DOHH2 (cell line): ENCODE data around the gene MEST.
"Not testable (repeated sequence)": the region's sequence is repeated elsewhere in the genome, so short reads cannot be mapped to it uniquely, and the experiment has no call there.

Experiments used
- H3F3A ChIP-seq: fragments of 200-600 bp; sonication (generic), shearing (Covaris generic); 2 replicates; pipeline ENCODE4 v1.6.0; 2016; ENCODE audit warnings: antibody characterized with exemption, mild to moderate bottlenecking; ENCODE audit not compliant: control insufficient read depth, insufficient read depth
- H3K27ac ChIP-seq: fragments of 200-600 bp; sonication (generic); 2 replicates; pipeline ENCODE4 v1.5.1; 2014; ENCODE audit warnings: low read depth, mild to moderate bottlenecking, low read length, moderate library complexity
- H3K27me3 ChIP-seq: fragments of 200-600 bp; sonication (generic); 2 replicates; pipeline ENCODE4 v1.6.1; 2014; ENCODE audit warnings: mild to moderate bottlenecking, low read length, mixed read lengths; ENCODE audit not compliant: control insufficient read depth
- H3K36me3 ChIP-seq: fragments of 200-600 bp; sonication (generic); 2 replicates; pipeline ENCODE4 v1.6.1; 2014; ENCODE audit warnings: mild to moderate bottlenecking, low read length, moderate library complexity, mixed read lengths; ENCODE audit not compliant: control insufficient read depth
- H3K4me1 ChIP-seq: fragments of 200-600 bp; sonication (generic); 2 replicates; pipeline ENCODE4 v1.6.1; 2014; ENCODE audit warnings: mild to moderate bottlenecking, low read length, mixed read lengths; ENCODE audit not compliant: control insufficient read depth
- H3K4me2 ChIP-seq: fragments of 200-600 bp; sonication (generic); 2 replicates; pipeline ENCODE4 v1.6.0; 2014; ENCODE audit warnings: mild to moderate bottlenecking, low read length, moderate library complexity
- H3K4me3 ChIP-seq: fragments of 200-600 bp; sonication (generic); 2 replicates; pipeline ENCODE4 v1.5.1; 2014; ENCODE audit warnings: mild to moderate bottlenecking, low read length, mixed read lengths
- H3K79me2 ChIP-seq: fragments of 200-600 bp; sonication (generic); 2 replicates; pipeline ENCODE4 v1.6.1; 2014; ENCODE audit warnings: mild to moderate bottlenecking, low read length, mixed read lengths; ENCODE audit not compliant: control insufficient read depth
- H3K9me2 ChIP-seq: fragments of 200-600 bp; sonication (generic); replicated peaks from 2 replicates; pipeline ENCODE4 v1.6.1; 2014; ENCODE audit warnings: mild to moderate bottlenecking, low read length, mixed read lengths; ENCODE audit not compliant: control insufficient read depth
- H3K9me3 ChIP-seq: fragments of 200-600 bp; sonication (generic); 2 replicates; pipeline ENCODE4 v1.6.1; 2014; ENCODE audit warnings: antibody characterized with exemption, low read length, mixed read lengths; ENCODE audit not compliant: control insufficient read depth, insufficient read depth
- H4K20me1 ChIP-seq: fragments of 200-600 bp; sonication (generic); 2 replicates; pipeline ENCODE4 v1.6.0; 2014; ENCODE audit warnings: low read depth, mild to moderate bottlenecking, antibody characterized with exemption, low read length, moderate library complexity; ENCODE audit not compliant: control insufficient read depth, insufficient read depth
- EZH2phosphoT487 ChIP-seq: fragments of 200-600 bp; sonication (generic); IDR thresholded peaks from 2 replicates; pipeline ENCODE4 v1.6.1; 2017; ENCODE audit warnings: borderline replicate concordance, mild to moderate bottlenecking, antibody characterized with exemption, low read length, moderate library complexity, mixed read lengths
- TF ChIP-seq, protein P1 (sequence below): fragments of 200-600 bp; sonication (generic); IDR thresholded peaks from one replicate; pipeline ENCODE4 v1.5.1; 2014; ENCODE audit warnings: antibody characterized with exemption, mild to moderate bottlenecking, low read depth, low read length; ENCODE audit not compliant: poor library complexity, severe bottlenecking

MEST gene

DNA sequence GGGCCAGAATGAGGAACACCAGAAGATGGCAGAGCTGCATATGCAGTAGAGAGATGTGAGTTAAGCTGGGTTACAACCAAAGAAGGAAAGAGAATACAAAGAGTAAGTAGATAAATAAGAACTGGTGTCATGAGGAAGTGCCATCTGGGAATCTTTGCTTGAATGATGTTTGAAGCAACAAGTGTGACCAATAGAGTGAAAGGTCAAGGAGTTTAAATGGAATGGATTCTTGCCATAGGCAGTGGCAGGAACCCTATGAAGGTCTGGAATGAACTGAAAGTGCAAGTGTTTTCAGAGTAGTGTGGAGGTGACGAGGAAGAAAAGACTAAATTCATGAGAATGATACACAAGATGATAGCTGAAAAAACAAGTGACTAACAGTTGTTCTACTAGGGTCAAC lies 21.6 kb downstream of the MEST start:
- Histone ChIP-seq H3K27me3 (no peaks in the 10 kb centered on the region), H3K4me1 (no peaks in the 10 kb centered on the region), H4K20me1 (no peaks in the 10 kb centered on the region), H3F3A (no peaks in the 10 kb centered on the region), H3K4me3 (no peak overlapping the region), H3K79me2 (no peaks in the 10 kb centered on the region), H3K4me2 (no peak overlapping the region), H3K36me3 (no peaks in the 10 kb centered on the region), H3K27ac (no peak overlapping the region), H3K9me3 (no peaks in the 10 kb centered on the region), H3K9me2 (no peaks in the 10 kb centered on the region)
- no peak for TF ChIP-seq EZH2phosphoT487
- TF ChIP-seq, protein P1, sequence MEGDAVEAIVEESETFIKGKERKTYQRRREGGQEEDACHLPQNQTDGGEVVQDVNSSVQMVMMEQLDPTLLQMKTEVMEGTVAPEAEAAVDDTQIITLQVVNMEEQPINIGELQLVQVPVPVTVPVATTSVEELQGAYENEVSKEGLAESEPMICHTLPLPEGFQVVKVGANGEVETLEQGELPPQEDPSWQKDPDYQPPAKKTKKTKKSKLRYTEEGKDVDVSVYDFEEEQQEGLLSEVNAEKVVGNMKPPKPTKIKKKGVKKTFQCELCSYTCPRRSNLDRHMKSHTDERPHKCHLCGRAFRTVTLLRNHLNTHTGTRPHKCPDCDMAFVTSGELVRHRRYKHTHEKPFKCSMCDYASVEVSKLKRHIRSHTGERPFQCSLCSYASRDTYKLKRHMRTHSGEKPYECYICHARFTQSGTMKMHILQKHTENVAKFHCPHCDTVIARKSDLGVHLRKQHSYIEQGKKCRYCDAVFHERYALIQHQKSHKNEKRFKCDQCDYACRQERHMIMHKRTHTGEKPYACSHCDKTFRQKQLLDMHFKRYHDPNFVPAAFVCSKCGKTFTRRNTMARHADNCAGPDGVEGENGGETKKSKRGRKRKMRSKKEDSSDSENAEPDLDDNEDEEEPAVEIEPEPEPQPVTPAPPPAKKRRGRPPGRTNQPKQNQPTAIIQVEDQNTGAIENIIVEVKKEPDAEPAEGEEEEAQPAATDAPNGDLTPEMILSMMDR, result no peak

- H3K79me2 ChIP-seq, result no peaks in the 10 kb centered on the region
- H3K27ac ChIP-seq, result no peak overlapping the region
- no peaks in the 10 kb centered on the region for H3K9me2 ChIP-seq
- no peaks in the 10 kb centered on the region for H3K27me3 ChIP-seq
- H4K20me1 ChIP-seq, result no peaks in the 10 kb centered on the region
- no peaks in the 10 kb centered on the region for H3F3A ChIP-seq
- no peak overlapping the region for H3K4me2 ChIP-seq
- TF ChIP-seq, protein P1, result no peak
- no peak for TF ChIP-seq EZH2phosphoT487
- H3K4me3 ChIP-seq, result no peak overlapping the region
- H3K9me3 ChIP-seq, result no peaks in the 10 kb centered on the region
- H3K36me3 ChIP-seq, result no peaks in the 10 kb centered on the region
- H3K4me1 ChIP-seq, result no peaks in the 10 kb centered on the region
These were observed 23.6 kb downstream of the MEST start for GRCh38 chr7:130515315-130516040.

GRCh38 chr7:130521258-130521951 lies 29.5 kb downstream of the MEST start:
- no peak overlapping the region for H3K4me2 ChIP-seq
- H3K36me3 ChIP-seq, result no peaks in the 10 kb centered on the region
- no peaks in the 10 kb centered on the region for H3K9me2 ChIP-seq
- no peaks in the 10 kb centered on the region for H3K27me3 ChIP-seq
- H3K9me3 ChIP-seq, result no peaks in the 10 kb centered on the region
- no peaks in the 10 kb centered on the region for H4K20me1 ChIP-seq
- H3K4me1 ChIP-seq, result no peaks in the 10 kb centered on the region
- TF ChIP-seq, protein P1, result no peak
- TF ChIP-seq EZH2phosphoT487, result no peak
- no peak overlapping the region for H3K4me3 ChIP-seq
- no peaks in the 10 kb centered on the region for H3F3A ChIP-seq
- H3K27ac ChIP-seq, result no peak overlapping the region
- no peaks in the 10 kb centered on the region for H3K79me2 ChIP-seq

GRCh38 chr7:130523519-130524125 lies 31.7 kb downstream of the MEST start:
- H3K4me3 ChIP-seq, H3F3A ChIP-seq, H3K36me3 ChIP-seq, H3K27me3 ChIP-seq, H3K27ac ChIP-seq, H3K4me1 ChIP-seq, H3K9me3 ChIP-seq, H3K9me2 ChIP-seq, H3K4me2 ChIP-seq, H3K79me2 ChIP-seq, H4K20me1 ChIP-seq: not testable (repeated sequence)
